Left lobe of liver (tissue), 1 donor: ENCODE results near the gene PDIA5. TPM values are rescaled to one million over a fixed set of nuclear protein-coding genes. Genes with fewer than 3 reads are reported as not detected.

Experiments used
- total RNA-seq: library from RNA; stranded (reverse); gene quantifications from one replicate; pipeline ENCODE4 v1.2.1, GENCODE V29; 2021
- donor health status: DM: no; HTN: yes; CAD: no.

Gene PDIA5
- total RNA-seq, 1 donor from 2014 or later = 55.0 TPM

Other genes with a start within 250 kb of the PDIA5 start
- 1.0 TPM for gene SEMA5B, start 39.3 kb upstream of the PDIA5 start, total RNA-seq
- 7.7 TPM for gene SEC22A, start 134.9 kb downstream of the PDIA5 start, total RNA-seq